PC-3 (cell line): ENCODE results near the gene FERD3L. TPM values are rescaled to one million over a fixed set of nuclear protein-coding genes. Genes with fewer than 3 reads are reported as not detected.

ENCODE experiments used
- ATAC-seq: fragments of 200-7000 bp; cut with Tn5 transposase; 2 replicates; pipeline ENCODE4 v1.9.1; 2020; ENCODE audit warnings: mild to moderate bottlenecking, moderate library complexity
- BruUV-seq: library from RNA; stranded (reverse); fragments of 400-500 nt; replicated peaks from 2 replicates; lab custom pipeline; 2021; lab: Mats Ljungman, UMichigan
- CTCF ChIA-PET: fragments of 300-600 bp; sonication (Branson Sonifier 250); formaldehyde crosslinking; loops from one replicate; lab custom pipeline; 2022; ENCODE audit warnings: antibody characterized with exemption; lab: Charles Lee
- POLR2A ChIA-PET: fragments of 300-600 bp; sonication (Branson Sonifier 250); formaldehyde crosslinking; loops from one replicate; lab custom pipeline; 2022; ENCODE audit warnings: antibody characterized with exemption; ENCODE audit not compliant: unreplicated experiment; lab: Charles Lee
- DNase-seq: peaks from one replicate; pipeline ENCODE4 v3.0.0-alpha.2; 2015
- H2AFZ ChIP-seq: fragments of 300-600 bp; sonication (generic); 2 replicates; pipeline ENCODE4 v1.6.0; 2016; ENCODE audit warnings: antibody characterized with exemption, low read length
- H3F3A ChIP-seq: fragments of 300-600 bp; sonication (generic); one replicate; pipeline ENCODE4 v1.6.0; 2017; ENCODE audit warnings: antibody characterized with exemption, low read length, control low read depth, mild to moderate bottlenecking; ENCODE audit not compliant: unreplicated experiment
- H3K27ac ChIP-seq: fragments of 300-600 bp; sonication (generic); 2 replicates; pipeline ENCODE4 v1.5.1; 2016; ENCODE audit warnings: mild to moderate bottlenecking, low read length
- H3K27me3 ChIP-seq: fragments of 300-600 bp; sonication (generic); 2 replicates; pipeline ENCODE4 v1.6.1; 2016; ENCODE audit warnings: low read length, mixed read lengths
- H3K36me3 ChIP-seq: fragments of 300-600 bp; sonication (generic); 2 replicates; pipeline ENCODE4 v1.6.1; 2016; ENCODE audit warnings: low read depth, mixed run types, low read length, mixed read lengths
- H3K4me1 ChIP-seq: fragments of 300-600 bp; sonication (generic); 2 replicates; pipeline ENCODE4 v1.5.1; 2016; ENCODE audit warnings: low read length; ENCODE audit not compliant: insufficient read depth
- H3K4me2 ChIP-seq: fragments of 300-600 bp; sonication (generic); 2 replicates; pipeline ENCODE4 v1.6.0; 2016; ENCODE audit warnings: low read length
- H3K4me3 ChIP-seq: fragments of 300-600 bp; sonication (generic); 2 replicates; pipeline ENCODE4 v1.5.1; 2016; ENCODE audit warnings: mild to moderate bottlenecking, low read length, mixed read lengths
- H3K79me2 ChIP-seq: fragments of 300-600 bp; sonication (generic); 2 replicates; pipeline ENCODE4 v1.6.1; 2017; ENCODE audit warnings: low read length, mixed read lengths
- H3K9ac ChIP-seq: fragments of 300-600 bp; sonication (generic); 2 replicates; pipeline ENCODE4 v1.6.0; 2016; ENCODE audit warnings: mild to moderate bottlenecking, low read length
- H3K9me2 ChIP-seq: fragments of 300-600 bp; sonication (generic); replicated peaks from 2 replicates; pipeline ENCODE4 v1.6.1; 2016; ENCODE audit warnings: mixed run types, low read length, mixed read lengths
- H3K9me3 ChIP-seq: fragments of 300-600 bp; sonication (generic); 2 replicates; pipeline ENCODE4 v1.6.1; 2016; ENCODE audit warnings: low read length, mixed read lengths
- H4K20me1 ChIP-seq: fragments of 300-600 bp; sonication (generic); 2 replicates; pipeline ENCODE4 v1.6.1; 2016; ENCODE audit warnings: low read length, mixed read lengths
- CTCF ChIP-seq: fragments of 300-600 bp; sonication (generic); conservative IDR thresholded peaks from 2 replicates; pipeline ENCODE4 v1.5.1; 2017; ENCODE audit warnings: antibody characterized with exemption, low read depth, mild to moderate bottlenecking, low read length
- EZH2 ChIP-seq: fragments of 300-600 bp; sonication (generic); IDR thresholded peaks from one replicate; pipeline ENCODE4 v1.6.1; 2017; ENCODE audit warnings: antibody characterized with exemption, mild to moderate bottlenecking, low read length; ENCODE audit not compliant: unreplicated experiment
- EZH2phosphoT487 ChIP-seq: fragments of 300-600 bp; sonication (generic); IDR thresholded peaks from 2 replicates; pipeline ENCODE4 v1.6.1; 2018; ENCODE audit warnings: mild to moderate bottlenecking, antibody characterized with exemption, low read length, borderline replicate concordance
- intact Hi-C: fragments of 100-400 bp; cut with micrococcal nuclease; formaldehyde crosslinking; loops from 2 replicates; pipeline ENCODE4 v1.9.0; 2023
- total RNA-seq: library from RNA; depleted of rRNA; stranded (reverse); fragments of >200 nt; gene quantifications from 2 replicates; pipeline ENCODE4 v1.2.3, GENCODE V29; 2014

FERD3L gene
- total RNA-seq, 1 experiment from 2014 or later, result not detected

- CTCF ChIA-PET, result no interaction called here
- DNase-seq (no peak), ATAC-seq (no peak)
- Histone ChIP-seq H3K9ac (no peak overlapping the region), H4K20me1 (no peaks in the 10 kb centered on the region), H3K4me3 (peak overlapping the region; percentile 74), H2AFZ (peak overlapping the region; percentile 96), H3K79me2 (no peaks in the 10 kb centered on the region), H3K27me3 (no peaks in the 10 kb centered on the region), H3K9me2 (no peaks in the 10 kb centered on the region), H3F3A (no peaks in the 10 kb centered on the region), H3K36me3 (no peaks in the 10 kb centered on the region), H3K27ac (no peak overlapping the region), H3K4me2 (peak overlapping the region; percentile 92), H3K9me3 (no peaks in the 10 kb centered on the region), H3K4me1 (no peaks in the 10 kb centered on the region; the same call in 1 of the 2 replicates)
- intact Hi-C loops, result no loop called here
- no TSS peak for BruUV-seq
- POLR2A ChIA-PET, result no interaction called here
- no peak for TF ChIP-seq EZH2phosphoT487
Measured at GRCh38 chr7:19107081-19107355, 38.2 kb downstream of the FERD3L start.

- DNase-seq (no peak), ATAC-seq (no peak)
- no peaks in the 10 kb centered on the region; the same call in 1 of the 2 replicates for H3K4me1 ChIP-seq
- H3K27ac ChIP-seq, result no peak overlapping the region
- H3K79me2 ChIP-seq, result no peaks in the 10 kb centered on the region
- H4K20me1 ChIP-seq, result no peaks in the 10 kb centered on the region
- no peak overlapping the region for H2AFZ ChIP-seq
- intact Hi-C loops, result no loop called here
- H3K9ac ChIP-seq, result no peak overlapping the region
- peak overlapping the region; percentile 92 for H3K4me2 ChIP-seq
- no peaks in the 10 kb centered on the region for H3K36me3 ChIP-seq
- BruUV-seq, result no TSS peak
- H3F3A ChIP-seq, result no peaks in the 10 kb centered on the region
- no peaks in the 10 kb centered on the region for H3K9me3 ChIP-seq
- POLR2A ChIA-PET, result no interaction called here
- no peaks in the 10 kb centered on the region for H3K27me3 ChIP-seq
- H3K9me2 ChIP-seq, result no peaks in the 10 kb centered on the region
- TF ChIP-seq CTCF (no peak), EZH2 (no peak), EZH2phosphoT487 (no peak)
- H3K4me3 ChIP-seq, result peak overlapping the region; percentile 74; the same call in 1 of the 2 replicates
- CTCF ChIA-PET, result no interaction called here
Measured at GRCh38 chr7:19106241-19107080, 38.8 kb downstream of the FERD3L start.

DNA sequence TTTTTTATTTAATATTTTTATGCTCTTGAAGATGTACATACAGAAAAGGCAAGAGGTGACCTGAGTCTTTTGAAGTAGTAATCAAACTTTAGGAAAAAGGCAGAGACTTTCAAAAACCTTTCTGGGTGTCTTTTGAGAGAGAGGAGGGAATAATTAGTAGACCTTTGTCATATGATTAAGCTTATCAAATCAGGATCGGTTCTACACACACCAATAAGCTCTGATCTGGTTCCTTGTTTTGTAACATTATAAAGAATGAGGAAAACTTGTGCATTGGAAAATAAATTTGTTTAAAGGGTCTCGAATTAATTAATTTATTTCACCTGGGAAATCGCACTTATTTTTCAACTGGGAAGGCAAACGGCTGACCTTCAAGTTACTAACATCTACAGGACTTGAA lies 39.7 kb downstream of the FERD3L start:
- Histone ChIP-seq H3K36me3 (no peaks in the 10 kb centered on the region), H3K27me3 (no peaks in the 10 kb centered on the region), H3K4me3 (no peak overlapping the region), H3K9ac (no peak overlapping the region), H3K9me2 (no peaks in the 10 kb centered on the region), H3K4me1 (no peaks in the 10 kb centered on the region; the same call in 1 of the 2 replicates), H4K20me1 (no peaks in the 10 kb centered on the region), H3K27ac (no peak overlapping the region), H2AFZ (no peak overlapping the region), H3K9me3 (no peaks in the 10 kb centered on the region), H3K4me2 (no peak overlapping the region), H3K79me2 (no peaks in the 10 kb centered on the region), H3F3A (no peaks in the 10 kb centered on the region)
- no peak for TF ChIP-seq EZH2phosphoT487
- no peak for TF ChIP-seq CTCF
- TF ChIP-seq EZH2, result no peak
- ATAC-seq (no peak), DNase-seq (no peak)
- intact Hi-C loops, result no loop called here
- ChIA-PET CTCF (no interaction called here), POLR2A (no interaction called here)
- BruUV-seq, result no TSS peak
